Neural cell (in vitro differentiated cells): ENCODE measurements around the gene PTER.

Source experiments
- CTCF ChIP-seq: fragments of 450-650 bp; IDR thresholded peaks from 2 replicates; pipeline ENCODE4 v1.5.1; 2014; ENCODE audit warnings: antibody characterized with exemption, mild to moderate bottlenecking, moderate library complexity; ENCODE audit not compliant: poor library complexity, severe bottlenecking
- EZH2 ChIP-seq: fragments of 200-600, 300-800 bp; shearing (Covaris generic), sonication (generic); IDR thresholded peaks from 2 replicates; pipeline ENCODE4 v1.6.1; 2014; ENCODE audit warnings: antibody characterized with exemption, low read length, borderline replicate concordance, mild to moderate bottlenecking; ENCODE audit not compliant: insufficient read depth, poor library complexity, severe bottlenecking
- POLR2AphosphoS5 ChIP-seq: IDR thresholded peaks from 2 replicates; pipeline ENCODE4 v1.6.1; 2012
- RAD21 ChIP-seq: fragments of 450-650 bp; conservative IDR thresholded peaks from 2 replicates; pipeline ENCODE4 v1.6.1; 2014; ENCODE audit warnings: antibody characterized with exemption, mild to moderate bottlenecking, moderate library complexity

- TF ChIP-seq CTCF: no peak
- TF ChIP-seq EZH2: no peak
- TF ChIP-seq POLR2AphosphoS5: no peak
- no peak for TF ChIP-seq RAD21
Measured at GRCh38 chr10:16527452-16527851, 90.6 kb downstream of the PTER start.
